ENCODE data around the gene RASA2. TPM values are rescaled to one million over a fixed set of nuclear protein-coding genes. Genes with fewer than 3 reads are reported as not detected.

RASA2 gene
- total and polyA plus RNA-seq, 10 of the 15 experiments (the other 5 are each of a cell fraction or from before 2014, with no cell fraction given): 1.9 to 9.4 (median 7.2) TPM

DNA sequence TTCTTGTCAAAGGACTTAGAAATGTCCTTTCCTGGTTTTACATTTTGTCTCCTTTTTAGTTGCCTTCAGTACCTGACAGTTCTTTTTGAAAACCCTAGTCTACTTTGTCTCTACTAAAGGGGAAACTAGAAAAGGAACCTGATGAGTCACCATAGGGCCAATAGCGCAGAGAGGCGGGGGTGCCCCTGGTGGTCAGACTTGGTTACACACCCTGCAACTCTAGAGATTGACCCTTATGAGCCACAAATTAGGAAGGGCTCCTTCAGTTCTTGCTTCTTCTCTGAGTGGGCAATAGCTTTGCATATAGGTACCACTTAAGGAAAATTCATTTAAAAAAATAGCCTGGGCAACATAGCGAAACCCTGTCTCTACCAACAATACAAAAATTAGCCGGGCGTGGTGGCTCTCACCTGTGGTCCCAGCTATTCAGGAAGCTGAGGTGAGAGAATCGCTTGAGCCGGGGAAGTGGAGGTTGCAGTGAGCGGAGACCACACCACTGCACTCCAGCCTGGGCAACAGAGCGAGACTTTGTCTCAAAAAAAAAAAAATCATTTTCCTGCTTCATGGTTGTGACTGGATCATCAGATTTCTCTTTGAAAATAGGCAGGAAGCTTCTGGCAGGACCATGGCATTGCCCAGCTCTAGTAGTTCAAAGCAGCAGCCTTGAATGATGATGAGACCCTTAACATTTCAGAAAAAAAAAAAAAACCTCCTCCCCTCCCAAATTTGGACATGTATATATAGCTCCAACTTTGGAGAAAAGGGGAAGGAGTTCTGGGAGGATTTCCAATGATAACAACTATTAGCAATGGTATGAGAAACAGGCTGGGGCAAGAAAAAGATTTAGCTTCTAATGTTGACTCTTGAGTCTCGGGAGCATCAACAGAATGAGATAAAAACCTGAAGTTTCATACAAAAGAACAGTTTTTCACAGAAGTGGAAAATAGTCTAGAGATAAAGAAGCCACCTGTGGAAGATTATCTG is 45.2 kb upstream of the RASA2 start (continued):
- TF ChIP-seq ATF2 (IDR thresholded peaks at IDR 0.05; ENCODE audit: low read length): peak; percentile 59; the same call in 1 of the 2 replicates
- no peak for TF ChIP-seq POLR2AphosphoS2 (IDR thresholded peaks at IDR 0.05; ENCODE audit: low read depth, low read length)
- no peak for TF ChIP-seq ZNF207 (IDR thresholded peaks at IDR 0.05; ENCODE audit: borderline replicate concordance)
- no peak for TF ChIP-seq USF1 (IDR thresholded peaks at IDR 0.05; ENCODE audit: borderline replicate concordance, extremely low read length, insufficient read depth, low read depth, low read length)
- no peak for TF ChIP-seq CEBPZ (IDR thresholded peaks at IDR 0.05; ENCODE audit: low read depth, low read length)
- no peak for TF ChIP-seq SUPT20H (IDR thresholded peaks at IDR 0.05; ENCODE audit: borderline replicate concordance, control insufficient read depth, low read depth, low read length)
- no peak for TF ChIP-seq TCF3 (IDR thresholded peaks at IDR 0.05; ENCODE audit: borderline replicate concordance, insufficient read depth, low read depth, low read length)
- TF ChIP-seq ZBED1 (IDR thresholded peaks at IDR 0.05; ENCODE audit: borderline replicate concordance): no peak; the same call in 1 of the 2 replicates
- TF ChIP-seq RUNX3 (IDR thresholded peaks at IDR 0.05; ENCODE audit: low read length): peak; percentile 71
- no peak for TF ChIP-seq ELK1 (IDR thresholded peaks at IDR 0.05; ENCODE audit: low read depth, low read length)
- peak; percentile 39; the same call in 1 of the 2 replicates for TF ChIP-seq PML (IDR thresholded peaks at IDR 0.05; ENCODE audit: low read length)
- no peak for TF ChIP-seq HDAC2 (IDR thresholded peaks at IDR 0.05)
- no peak for TF ChIP-seq CHD1 (IDR thresholded peaks at IDR 0.05; ENCODE audit: low read depth, low read length)
- TF ChIP-seq, protein P1, sequence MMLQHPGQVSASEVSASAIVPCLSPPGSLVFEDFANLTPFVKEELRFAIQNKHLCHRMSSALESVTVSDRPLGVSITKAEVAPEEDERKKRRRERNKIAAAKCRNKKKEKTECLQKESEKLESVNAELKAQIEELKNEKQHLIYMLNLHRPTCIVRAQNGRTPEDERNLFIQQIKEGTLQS (IDR thresholded peaks at IDR 0.05; ENCODE audit: borderline replicate concordance, extremely low read depth, low read depth, low read length): peak; percentile 30; the same call in 1 of the 2 replicates
- no peak for TF ChIP-seq NFXL1 (IDR thresholded peaks at IDR 0.05; ENCODE audit: borderline replicate concordance)
- TF ChIP-seq, protein P2, sequence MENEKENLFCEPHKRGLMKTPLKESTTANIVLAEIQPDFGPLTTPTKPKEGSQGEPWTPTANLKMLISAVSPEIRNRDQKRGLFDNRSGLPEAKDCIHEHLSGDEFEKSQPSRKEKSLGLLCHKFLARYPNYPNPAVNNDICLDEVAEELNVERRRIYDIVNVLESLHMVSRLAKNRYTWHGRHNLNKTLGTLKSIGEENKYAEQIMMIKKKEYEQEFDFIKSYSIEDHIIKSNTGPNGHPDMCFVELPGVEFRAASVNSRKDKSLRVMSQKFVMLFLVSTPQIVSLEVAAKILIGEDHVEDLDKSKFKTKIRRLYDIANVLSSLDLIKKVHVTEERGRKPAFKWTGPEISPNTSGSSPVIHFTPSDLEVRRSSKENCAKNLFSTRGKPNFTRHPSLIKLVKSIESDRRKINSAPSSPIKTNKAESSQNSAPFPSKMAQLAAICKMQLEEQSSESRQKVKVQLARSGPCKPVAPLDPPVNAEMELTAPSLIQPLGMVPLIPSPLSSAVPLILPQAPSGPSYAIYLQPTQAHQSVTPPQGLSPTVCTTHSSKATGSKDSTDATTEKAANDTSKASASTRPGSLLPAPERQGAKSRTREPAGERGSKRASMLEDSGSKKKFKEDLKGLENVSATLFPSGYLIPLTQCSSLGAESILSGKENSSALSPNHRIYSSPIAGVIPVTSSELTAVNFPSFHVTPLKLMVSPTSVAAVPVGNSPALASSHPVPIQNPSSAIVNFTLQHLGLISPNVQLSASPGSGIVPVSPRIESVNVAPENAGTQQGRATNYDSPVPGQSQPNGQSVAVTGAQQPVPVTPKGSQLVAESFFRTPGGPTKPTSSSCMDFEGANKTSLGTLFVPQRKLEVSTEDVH (IDR thresholded peaks at IDR 0.05; ENCODE audit: low read depth, partially characterized antibody): no peak
- TF ChIP-seq POLR2A (IDR thresholded peaks at IDR 0.05; ENCODE audit: low read depth, low read length): no peak
- TF ChIP-seq HCFC1 (IDR thresholded peaks at IDR 0.05; ENCODE audit: low read length): no peak
- no peak for TF ChIP-seq TAF1 (IDR thresholded peaks at IDR 0.05; ENCODE audit: borderline replicate concordance, low read depth, low read length)

Data from GM12878 (cell line).